GM19372 (cell line): Measurements from ENCODE around the gene ARHGAP1.
"Not testable (repeated sequence)": the region's sequence is repeated elsewhere in the genome, so short reads cannot be mapped to it uniquely, and the experiment has no call there.

ENCODE experiments used
- ATAC-seq: cut with Tn5 transposase; IDR thresholded peaks from one replicate; pipeline ENCODE4 v1.9.1; 2021; ENCODE audit warnings: mild to moderate bottlenecking, low read depth, moderate library complexity; ENCODE audit not compliant: unreplicated experiment

ARHGAP1 gene

DNA sequence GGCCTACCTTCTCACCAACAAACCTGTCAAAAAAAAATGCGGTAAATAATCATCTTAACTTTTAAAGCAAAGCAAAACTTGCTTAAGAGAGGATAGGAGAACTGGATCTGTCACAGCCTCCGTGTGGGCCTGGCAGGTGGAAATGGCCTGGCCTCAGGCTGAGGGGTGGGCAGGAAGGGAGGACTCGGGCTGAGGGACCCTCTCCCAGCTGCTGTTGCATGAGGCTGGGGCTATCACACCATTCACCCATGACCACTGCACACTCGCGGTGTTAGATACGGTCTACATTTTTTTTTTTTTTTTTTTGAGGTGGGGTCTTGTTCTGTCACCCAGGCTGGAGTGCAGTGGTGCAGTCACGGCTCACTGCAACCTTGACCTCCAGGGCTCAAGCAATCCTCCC lies 24.5 kb downstream of the ARHGAP1 start:
- ATAC-seq, result no peak

DNA sequence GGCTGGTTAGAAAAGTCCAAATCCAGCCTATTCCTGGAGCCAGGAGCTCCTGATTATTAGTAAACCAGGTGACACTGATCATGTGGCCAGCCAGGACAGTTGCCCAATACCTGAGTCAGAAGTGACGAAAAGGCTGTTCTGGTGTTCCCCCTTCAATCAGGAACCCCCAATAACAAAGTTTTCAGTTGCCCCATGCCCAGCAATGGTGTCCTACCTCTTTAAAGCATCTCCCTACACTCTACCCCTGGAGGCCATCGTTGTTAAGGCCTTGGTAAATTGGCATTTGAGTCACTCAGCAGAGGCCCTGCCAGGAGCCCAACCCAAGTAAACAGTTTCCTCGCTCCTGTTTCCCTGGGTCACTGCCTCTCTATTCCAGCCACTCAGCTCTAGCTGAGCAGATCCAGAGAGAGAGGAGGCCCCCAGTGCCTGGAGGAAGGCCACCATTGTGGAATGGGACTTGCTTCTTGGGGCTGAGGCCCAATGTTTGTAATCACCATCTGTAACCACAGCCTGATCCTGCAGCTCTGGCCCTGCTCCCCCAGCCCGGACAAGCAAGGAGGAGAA lies 25.0 kb downstream of the ARHGAP1 start:
- ATAC-seq, result no peak

DNA sequence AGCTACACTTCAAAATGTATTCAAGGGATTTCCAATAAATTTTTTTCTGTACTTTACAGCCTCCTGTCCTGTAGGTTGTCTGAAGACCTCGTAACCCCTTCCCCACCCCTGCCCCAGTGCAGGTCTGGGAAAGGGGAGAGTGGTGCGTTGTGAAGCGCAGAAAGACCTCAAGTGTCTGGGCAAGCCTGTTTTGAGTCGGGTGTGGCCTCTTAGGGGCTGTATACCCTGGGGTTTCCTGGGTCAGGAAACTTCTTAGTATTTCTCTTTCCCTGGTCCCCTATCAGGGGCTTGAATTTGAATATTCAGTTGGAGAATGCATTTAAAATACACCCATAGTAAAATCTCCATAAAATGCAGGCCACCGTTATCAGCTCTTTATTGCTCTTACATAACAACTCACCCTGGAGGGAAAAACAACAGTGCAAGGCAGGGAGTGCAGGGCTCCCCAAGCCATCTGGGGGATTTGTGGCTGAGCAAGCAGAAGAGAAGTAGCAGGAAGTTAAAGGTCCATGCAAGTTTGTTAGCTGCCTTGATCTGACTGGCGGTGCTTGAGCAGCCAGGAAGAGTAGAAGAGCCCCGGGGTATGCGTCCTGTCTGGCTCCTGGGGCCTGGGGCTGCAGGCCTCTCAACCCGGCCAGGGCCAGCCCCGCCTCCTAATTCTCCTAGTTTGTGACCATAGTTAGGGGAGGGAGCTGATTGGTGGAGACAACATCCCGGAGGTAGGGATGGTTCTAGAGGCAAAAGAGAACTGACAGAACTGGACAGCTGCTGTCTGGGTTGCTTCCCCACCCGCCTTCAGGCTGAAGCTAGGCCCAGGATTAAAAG lies 25.7 kb downstream of the ARHGAP1 start:
- ATAC-seq, result no peak

DNA sequence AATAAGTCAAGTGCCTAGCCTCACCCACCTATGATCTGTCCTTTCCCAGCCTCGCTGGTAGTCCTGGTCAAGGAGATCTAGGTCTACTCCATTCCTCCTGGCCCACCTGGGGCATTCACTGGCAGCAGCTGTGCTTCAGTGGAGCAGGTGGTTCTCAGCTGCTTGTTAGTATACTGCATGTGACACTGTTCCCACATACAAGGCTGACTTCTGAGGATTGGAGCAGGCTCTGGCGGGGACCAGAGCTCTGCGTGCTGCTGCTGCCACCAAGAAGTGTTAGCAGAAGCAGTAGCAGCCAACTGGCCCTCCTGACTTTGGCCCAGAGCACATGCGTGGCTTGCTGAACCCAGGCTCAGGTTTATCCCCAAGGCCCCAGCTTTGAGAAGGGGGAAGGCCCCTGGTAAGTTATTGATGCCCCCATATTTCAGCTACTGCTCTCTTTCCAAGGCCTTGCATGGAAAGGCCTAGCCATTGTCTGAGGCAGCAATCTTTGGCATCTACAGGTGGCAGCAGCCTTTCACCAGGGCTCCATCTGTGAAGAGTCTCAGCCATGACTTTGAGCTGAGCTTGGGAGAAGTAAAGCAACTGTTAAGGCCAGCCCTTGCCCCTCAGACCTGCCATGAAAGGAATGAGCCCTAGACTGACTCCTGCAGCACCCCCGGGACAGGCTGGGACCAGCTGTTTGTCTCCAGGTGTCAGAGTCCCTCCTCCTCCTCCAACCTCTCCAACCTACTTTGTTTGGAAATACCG lies 26.5 kb downstream of the ARHGAP1 start:
- no peak for ATAC-seq

DNA sequence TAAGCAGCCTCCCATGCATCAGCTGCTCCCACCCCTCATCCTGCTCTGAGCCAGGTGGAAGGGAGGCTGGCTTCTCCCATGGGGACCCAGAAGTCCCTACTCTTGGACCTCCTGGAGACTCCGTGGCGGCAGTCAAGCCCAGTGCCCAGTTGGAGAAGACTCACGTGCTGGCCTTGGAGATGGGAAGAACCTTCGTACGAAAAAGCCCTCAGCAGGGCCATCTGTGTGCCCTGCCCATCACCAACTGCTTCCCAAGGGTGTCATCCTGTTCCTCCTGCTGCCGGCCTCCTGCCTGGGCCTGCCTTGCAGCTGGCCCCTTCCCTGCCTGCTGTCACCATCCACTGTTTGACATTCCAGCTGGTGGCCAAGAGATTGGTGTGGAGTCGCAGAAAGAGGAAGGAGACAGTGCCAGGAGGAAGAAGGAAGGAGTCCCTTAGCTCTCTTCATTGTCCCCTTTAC lies 28.0 kb downstream of the ARHGAP1 start:
- ATAC-seq, result no peak

DNA sequence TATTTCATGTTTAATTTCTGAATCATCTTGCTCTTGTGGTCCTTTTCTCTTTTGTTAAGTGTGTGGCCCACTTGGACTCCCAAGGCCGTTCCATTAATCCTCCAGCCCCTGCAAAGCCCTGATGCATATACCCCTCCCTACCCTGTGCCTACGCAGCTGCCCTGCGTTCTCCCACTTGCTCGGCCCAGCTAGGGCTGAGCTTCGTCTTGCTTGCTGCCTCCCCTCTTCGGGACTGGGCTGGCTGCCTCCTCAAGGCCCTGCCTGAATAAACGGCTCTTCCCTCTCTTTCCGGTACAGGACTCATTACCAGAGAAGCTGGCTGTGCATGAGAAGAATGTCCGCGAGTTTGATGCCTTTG lies 28.5 kb downstream of the ARHGAP1 start:
- no peak for ATAC-seq

DNA sequence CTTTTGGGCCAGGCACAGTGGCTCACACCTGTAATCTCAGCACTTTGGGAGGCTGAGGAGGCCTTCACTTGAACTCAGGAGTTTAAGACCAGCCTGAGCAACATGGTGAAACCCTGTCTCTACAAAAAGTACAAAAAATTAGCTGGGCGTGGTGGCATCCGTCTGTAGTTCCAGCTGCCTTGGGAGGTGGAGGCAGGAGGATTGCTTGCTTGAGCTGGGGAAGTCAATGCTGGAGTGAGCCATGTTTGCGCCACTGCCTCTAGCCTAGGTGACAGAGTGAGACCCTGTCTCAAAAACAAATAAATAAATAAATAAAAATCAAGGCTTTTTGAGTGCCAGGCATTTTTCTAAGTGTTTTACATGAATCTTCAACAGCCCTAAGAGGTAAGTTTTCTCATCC lies 29.9 kb downstream of the ARHGAP1 start:
- not testable (repeated sequence) for ATAC-seq

DNA sequence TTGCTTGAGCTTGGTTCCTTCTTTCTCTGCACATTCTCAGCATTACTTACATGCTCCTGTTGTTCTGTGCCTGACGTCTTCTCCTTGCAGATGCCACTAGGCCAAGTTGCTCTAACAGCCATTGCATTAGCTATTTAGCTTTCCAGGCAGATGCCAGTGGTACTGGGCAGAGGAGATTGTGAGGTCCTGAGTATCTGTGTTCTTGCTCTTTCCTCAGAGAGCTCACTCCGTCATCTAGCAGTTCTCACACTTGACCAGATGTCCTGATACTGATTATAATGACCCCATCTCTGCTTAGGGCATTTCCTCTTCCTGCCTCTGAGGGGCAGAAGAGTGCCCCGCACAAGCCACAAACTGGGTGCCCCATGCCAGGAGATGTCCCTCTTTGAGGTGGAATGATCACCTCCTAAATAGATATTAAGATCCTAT lies 30.7 kb downstream of the ARHGAP1 start:
- ATAC-seq, result no peak

DNA sequence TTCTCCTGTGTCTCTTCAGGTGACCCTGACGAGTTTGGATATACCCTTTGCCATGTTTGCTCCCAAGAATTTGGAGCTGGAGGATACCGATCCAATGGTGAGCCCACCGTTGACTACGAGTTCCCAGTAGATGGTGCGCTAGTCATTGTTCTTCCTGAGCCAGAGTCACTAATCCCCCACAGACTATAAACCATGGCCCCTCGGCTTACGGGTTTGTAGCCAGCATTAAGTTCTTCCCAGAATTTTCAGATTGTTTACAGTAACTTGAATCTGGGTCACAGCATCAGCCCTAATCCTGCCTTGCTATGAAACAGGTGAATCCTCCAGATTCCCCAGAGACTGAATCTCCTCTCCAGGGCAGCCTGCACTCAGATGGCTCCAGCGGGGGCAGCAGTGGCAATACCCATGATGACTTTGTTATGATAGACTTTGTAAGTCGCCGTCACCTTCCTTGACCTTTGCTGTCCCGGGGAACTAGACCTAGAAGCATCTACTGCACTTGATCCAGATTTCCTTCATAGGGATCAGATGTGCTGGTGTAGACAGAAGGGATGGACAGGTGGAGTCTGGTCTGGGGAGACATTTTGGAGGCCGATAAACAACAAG lies 31.8 kb downstream of the ARHGAP1 start:
- no peak for ATAC-seq

DNA sequence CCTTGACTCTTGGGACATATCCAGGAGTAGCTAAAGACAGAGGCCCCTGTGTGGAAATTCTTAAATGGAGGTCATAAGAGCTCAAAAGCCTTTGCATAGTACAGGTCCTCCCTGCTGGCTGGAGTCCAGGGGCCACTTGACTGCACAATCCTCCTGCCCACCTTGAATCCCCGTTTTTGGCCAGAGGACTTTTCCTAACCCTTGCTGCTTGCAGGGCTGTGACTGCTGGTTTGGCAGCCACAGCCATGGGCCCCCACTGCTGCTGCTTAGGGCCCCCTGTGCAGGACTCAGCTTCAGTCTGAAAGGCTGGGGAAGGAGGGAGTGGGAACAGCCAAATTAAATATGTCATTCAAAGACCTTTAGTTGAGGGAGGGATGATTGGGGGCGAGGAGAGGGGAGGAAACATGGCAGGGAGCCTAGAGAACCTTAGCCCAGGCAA lies 33.4 kb downstream of the ARHGAP1 start:
- ATAC-seq, result no peak

DNA sequence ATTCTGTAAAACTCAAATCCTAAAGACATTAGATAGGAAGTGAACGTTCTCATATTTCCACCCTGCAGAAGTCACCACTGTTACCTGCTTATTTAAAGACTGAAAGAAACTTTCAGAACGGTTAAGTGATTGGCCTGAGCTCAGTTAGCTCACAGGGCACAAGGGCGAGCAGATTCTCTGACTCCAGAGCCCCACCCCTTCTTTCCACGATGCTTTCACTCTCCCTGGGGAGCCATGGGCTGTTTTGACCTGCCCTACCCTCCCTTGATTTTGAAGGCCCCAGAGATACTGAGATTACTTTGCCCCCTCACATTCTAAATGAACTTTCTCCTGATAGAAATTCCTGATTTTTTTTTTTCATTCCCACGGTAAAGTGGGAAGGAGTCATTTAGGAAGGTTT lies 33.9 kb downstream of the ARHGAP1 start:
- no peak for ATAC-seq

DNA sequence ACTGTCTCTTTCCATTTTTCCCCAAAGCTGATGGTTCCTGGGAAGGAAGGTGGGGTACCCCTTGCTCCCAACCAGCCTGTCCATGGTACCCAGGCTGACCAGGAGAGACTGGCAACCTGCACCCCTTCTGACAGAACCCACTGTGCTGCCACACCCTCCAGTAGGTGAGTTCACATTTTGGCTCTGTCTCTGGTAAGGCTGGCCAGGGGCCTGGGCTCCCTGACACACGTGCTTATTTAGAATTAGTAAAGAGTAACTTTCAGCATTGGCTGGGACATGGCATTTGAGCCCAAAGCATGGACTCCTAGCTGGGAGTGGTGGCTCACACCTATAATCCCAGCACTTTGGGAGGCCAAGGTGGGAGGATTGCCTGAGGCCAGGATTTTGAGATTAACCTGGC lies 35.1 kb downstream of the ARHGAP1 start:
- no peak for ATAC-seq

DNA sequence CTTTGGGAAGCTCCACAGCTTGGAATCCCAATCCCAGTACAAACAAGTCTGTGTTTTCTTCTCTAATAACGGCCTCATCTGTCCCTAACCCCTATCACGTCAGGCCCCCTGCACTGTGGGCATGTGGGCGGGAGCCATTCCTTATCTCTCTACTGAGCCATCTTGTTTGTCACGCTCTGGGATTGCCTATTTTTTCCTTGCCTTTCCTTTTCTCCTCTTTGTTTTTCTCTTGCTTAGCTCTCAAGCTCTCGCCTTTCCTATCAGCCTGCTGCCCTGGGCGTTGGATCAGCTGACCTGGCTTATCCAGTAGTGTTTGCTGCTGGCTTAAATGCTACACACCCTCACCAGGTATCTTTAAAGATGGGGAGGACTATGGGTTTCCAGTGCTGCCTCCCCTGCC lies 35.8 kb downstream of the ARHGAP1 start:
- ATAC-seq, result no peak

DNA sequence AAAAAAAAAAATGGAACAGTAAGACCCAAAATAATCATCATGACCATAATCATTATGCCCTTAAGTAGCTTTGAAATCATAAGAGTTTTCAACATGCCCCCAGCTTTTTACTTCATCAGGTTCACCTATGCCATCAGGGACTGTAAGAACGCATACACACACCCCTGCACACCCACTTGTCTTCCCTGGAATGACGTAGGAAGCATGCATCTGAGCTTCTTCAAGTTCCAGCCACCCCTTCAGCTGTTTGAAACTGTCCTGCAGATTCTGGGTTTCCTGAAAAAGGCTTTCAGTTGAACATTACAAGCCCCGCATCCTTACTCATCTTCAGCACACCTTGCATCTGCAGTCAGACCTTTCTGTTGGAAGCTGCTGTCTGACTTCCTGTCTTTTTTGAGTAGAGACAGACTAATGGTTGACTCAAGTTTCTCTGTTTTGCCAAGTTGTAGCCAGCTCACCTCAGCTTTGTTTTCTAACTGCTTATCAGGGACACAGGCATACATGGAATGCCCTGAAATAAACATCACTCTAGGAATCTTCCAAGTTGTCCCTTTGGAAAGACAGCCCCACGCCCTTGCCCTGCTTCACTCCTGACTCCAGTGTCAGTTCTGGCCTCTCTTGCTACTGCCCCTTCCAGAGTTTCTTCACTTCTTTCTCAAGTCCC lies 37.0 kb downstream of the ARHGAP1 start:
- no peak for ATAC-seq

DNA sequence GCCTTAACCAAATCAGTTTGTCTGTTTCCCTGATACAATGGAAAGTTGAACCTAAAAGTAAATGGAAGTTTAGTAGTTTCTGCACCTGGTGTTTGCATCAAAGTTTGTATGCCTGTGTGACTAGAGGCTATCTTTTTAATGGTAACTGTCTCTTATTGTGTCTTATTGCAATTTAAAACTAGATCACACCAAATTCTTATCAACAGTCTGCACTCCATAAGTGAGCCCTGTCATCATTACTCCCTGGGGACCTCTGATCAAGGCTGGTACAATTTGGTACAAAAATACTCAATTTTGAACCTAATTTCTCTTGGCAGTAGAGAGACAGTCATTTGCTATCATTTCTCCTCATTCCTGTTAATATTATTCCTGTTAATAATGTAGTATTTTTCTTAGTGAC lies 38.1 kb downstream of the ARHGAP1 start:
- ATAC-seq, result no peak

DNA sequence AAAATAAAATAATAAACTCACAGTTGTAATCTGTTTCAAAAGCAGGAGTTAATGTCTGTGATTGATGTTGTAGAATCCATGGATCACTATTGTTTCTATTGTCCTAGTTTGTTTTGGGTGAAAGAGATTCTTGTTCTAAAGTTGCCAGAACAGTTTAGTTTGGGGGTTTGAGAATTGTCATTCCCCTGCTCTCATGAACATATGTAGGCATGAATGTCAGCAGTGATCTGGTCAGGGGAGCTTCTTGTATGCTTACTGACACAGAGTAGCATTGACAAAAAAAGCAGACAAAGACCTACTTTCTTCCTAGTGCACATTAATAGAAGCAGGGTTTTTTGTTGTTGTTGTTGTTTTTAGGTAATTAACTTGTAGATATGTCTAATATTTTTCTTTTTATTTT lies 38.6 kb downstream of the ARHGAP1 start:
- no peak for ATAC-seq

DNA sequence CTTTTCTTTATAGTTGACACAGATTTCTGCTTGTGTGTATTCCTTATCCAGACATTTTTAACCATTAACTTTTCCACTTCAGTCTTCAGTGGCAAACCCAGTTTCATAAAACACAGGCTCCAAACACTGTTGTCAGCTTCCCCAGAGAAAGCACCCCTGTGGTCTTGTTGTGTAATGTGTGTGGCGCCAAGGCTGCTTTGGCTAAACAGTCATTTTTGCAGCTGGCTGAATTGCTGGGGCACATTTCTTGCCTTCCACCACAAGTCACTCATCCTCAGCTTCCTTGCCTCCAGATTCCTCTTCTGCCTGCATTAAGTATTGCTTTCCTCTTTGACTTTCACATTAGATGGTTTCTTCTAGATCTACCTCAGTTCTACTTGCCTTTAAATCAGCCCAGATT lies 40.5 kb downstream of the ARHGAP1 start:
- no peak for ATAC-seq

DNA sequence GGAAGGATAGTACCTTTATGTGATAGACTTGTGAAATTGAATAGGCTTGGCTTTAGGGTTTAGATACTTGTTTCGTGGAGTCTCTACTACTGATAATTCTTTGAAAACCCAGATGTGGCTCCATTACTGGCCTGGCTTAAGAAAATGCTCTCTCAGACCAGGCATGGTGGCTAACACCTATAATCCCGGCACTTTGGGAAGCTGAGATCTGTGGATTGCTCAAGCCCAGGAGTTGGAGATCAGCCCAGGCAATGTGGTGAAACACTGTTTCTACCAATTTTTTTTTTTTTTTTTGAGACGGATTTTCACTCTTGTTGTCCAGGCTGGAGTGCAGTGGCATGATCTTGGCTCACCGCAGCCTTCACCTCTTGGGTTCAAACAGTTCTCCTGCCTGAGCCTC lies 42.2 kb downstream of the ARHGAP1 start:
- no peak for ATAC-seq

DNA sequence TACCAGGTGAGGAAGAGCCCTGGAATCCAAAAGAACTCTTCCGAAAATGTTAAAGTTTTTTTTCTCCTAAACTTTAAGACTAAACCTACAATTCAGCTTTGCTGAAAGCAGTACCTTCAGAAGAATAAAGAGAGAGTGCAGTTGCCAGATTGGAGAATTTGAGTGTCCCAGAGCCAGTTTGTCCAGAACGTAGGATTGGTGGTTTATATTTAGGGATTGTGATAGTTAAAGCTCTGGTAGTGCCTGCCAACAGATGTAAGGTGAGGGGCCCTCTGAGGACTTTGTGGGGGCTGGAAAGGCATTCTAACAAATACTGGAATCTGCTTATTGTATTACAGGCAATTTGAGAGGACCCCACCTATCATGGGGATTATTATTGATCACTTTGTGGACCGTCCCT lies 43.2 kb downstream of the ARHGAP1 start:
- no peak for ATAC-seq

DNA sequence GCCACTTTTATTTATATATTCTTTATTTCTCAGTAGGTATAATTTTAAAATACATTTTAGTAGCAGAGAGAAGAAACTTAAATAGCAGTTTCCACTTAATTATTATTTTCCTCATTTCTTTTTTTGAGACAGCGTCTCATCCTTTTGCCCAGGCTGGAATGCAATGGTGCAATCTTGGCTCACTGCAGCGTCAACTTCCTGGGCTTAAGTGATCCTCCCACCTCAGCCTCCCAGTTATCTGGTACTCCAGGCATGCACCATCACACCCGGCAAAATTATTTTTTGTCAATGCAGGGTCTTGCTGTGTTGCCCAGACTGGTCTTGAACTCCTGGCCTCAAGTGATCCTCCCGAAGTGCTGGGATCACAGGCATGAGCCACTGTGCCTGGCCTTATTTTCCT lies 44.8 kb downstream of the ARHGAP1 start:
- no peak for ATAC-seq
